Measurements from ENCODE around the gene PADI4.
A peak's percentile ranks its signal among the peaks of the same experiment; 100 is the strongest.
"Not testable (repeated sequence)": the region's sequence is repeated elsewhere in the genome, so short reads cannot be mapped to it uniquely, and the experiment has no call there.

Gene PADI4

DNA sequence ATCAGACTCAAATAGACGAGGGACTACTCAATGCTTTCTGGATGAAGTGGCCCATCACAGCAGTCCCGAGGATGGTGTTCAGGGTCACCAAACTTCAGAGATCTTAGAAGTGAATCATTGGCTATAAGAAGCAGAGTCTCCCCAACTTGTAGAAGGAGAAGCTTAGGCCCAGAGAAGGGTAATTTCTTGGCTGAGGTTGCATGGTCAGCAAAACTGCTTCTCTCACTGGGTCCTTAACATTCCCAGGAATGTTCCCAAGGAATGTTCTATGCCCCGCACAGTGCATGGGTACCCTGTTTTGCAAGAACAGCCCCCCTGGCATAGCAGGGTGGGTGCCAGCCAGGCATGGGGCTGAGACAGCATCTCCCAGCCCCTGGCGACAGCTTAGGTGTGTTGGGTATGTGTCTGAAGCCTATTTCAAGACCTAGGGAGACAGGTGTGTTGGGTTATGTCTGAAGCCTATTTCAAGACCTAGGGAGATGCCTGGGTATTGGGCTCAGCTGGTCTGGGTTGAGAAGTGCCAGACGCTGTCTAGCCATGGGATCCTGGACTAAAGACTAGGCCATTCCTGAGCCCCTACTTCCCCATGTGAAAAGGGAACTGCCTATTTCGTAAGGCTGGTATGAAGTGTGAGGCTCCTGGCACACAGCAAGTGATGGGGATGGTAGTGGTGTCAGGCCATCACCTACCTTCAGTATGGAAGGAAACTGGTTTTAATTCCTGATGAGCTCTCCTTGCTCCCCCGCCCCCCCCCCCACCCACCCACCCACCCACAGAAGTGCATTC, 90.1 kb downstream of the PADI4 start:
- DNase-seq: peak; percentile 63 to 70 (median 68)

DNA sequence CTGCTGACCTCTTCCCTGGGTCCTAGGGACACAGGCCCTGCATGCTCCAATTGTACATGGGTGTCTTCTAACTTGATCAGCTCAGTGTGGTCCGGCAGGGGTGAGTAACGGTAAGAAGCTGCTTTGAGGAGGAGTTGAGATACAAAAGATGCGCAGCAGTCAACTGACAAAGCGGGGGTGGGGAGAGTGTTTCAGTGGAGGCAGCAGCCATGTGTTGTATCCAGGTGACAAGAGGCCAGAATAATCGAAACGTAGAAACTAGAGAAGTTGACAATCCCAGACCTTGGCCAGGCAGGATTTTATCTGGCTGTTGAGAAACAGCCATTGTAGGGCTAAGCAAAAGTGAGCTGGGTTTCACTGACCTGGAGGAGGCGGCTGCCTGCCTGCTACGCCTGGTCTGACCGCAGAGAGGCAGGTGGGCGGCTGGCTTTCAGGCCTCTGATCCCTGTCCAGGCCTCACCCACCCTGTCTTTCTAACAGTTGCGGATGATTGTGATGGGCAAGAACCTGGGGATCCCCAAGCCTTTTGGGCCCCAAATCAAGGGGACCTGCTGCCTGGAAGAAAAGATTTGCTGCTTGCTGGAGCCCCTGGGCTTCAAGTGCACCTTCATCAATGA, 92.8 kb downstream of the PADI4 start:
- DNase-seq: no peak

DNA sequence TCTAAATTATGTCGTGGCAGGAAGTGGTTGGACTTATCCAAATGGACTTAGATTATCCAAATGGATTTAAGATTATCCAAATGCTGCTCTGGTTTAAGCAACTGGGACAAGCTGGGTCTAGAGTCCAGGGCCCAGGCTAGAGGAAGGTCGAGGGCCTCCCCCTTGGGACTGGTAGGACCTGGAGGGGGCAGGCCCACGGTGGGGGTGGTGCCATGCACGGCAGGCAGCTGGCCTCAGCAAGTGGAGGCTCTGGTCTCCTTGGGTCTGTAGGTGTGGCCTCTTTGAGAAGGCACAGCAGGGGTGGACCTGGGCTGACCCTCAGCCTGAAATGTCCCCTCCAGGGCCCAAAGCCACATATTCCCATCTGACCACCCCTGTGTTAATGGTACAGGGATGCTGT, 93.8 kb downstream of the PADI4 start:
- no peak for DNase-seq

GRCh38 chr1:17403081-17403480, 95.1 kb downstream of the PADI4 start:
- no peak for DNase-seq

GRCh38 chr1:17404034-17404684, 96.2 kb downstream of the PADI4 start:
- no peak for DNase-seq

GRCh38 chr1:17404820-17405219, 96.8 kb downstream of the PADI4 start:
- no peak for DNase-seq

DNA sequence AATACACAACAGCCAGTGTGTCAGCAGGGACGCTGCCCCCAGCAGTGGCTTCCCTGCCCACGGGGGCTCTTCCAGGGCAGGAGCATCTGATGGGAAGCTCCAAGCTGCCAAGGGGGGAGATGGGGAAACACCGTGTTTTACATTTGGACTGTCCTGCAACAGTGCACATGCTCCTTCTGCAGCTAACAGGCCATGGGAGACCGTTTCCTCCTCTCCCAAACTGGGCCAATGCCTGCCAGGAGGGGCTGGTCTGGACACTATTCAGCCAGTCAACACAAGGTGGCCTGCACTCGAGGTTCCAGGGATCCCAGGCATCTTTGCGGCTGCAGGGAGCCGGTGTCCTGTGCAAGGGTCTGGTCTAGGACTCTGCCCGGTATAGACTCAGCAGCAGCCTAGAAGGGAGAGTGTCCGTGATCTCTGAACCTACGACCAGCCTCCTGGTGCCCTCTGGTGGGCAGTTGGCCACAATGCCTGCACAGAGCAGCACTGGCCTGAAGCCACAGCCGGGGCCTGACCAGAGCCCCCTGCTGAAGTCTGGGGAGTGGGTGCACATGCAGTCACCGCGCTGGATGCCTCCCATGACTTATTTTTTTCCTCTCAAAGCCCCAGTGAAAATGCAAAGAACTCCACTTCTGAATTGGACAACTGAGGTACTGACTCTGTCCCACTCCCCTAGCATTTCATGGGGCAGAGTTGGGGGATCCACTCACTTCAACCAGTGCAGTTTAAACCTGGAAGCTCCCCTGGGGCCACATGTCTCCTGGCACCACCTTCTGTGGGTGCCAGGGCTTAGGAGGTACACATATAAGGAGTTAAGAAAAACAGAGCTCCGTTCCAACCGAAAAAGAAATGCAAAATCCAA, 98.1 kb downstream of the PADI4 start:
- DNase-seq: peak; percentile 65 to 82 (median 75)

DNA sequence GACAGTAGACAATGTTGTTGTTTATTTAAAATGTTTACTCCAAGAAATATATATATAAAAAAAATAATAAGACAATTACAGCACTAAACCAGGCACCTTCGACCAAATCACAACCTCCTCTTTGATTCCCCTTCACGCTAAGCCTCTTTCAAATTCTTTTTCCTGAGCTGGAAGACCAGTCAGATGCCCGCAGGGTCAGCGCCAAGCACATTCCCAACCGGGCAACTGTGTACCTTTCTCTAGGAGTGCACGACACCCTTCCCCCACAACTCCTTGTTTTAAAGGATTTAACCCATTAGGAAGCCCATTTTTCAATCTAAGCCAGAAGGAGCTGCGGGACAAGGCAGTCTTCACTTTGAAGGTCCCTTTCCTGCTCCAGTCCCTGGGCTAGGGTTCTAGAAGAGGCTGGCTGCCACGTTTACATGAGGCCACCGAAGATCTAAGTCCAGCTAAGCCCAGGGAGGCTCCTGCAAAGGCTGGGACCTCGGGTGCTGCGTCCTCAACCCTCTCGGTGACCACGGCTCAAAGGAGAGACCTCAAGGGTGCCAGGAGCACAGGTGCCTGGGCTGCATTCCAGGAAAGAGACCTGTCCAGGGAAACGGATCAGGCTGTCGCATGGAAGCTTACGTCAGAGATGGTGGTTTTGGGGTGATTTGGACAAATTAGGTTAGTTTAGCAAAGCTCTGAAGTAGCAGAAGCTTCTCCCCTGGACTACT, 98.9 kb downstream of the PADI4 start:
- not testable (repeated sequence) for DNase-seq

DNA sequence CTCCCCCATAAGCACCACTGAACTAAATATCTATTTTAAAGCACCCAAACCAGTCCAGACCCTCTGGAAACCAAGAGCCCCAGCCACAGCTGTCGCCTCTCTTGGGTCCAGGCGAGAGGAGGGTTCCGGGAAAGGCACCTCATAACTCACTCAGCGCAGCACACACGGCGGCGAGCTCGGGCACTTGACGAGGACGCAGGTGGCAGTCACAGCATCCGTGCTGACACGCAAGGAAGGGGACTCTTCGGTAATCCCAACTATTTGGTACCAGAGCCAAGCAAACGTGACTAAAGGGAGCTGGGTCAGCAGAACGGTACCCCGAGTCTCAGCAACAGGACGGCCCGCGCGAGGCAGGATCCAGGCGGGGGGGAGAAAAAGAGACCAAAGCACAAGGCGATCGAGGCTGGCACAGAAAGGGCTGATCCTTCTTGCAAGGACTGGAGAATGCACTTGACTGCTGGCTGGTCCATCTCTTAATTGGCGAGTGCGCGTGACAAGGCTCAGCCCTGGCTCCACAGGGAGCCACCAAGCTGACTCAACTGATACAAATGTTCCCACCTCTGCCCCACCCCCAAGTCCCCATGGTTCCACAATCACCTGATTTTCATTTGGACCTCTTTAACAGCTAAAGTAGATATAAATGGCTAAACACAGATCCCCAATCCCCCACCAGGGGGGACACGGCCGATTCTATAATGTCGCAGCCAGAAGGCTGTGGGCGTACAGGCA, 100.0 kb downstream of the PADI4 start:
- not testable (repeated sequence) for DNase-seq

DNA sequence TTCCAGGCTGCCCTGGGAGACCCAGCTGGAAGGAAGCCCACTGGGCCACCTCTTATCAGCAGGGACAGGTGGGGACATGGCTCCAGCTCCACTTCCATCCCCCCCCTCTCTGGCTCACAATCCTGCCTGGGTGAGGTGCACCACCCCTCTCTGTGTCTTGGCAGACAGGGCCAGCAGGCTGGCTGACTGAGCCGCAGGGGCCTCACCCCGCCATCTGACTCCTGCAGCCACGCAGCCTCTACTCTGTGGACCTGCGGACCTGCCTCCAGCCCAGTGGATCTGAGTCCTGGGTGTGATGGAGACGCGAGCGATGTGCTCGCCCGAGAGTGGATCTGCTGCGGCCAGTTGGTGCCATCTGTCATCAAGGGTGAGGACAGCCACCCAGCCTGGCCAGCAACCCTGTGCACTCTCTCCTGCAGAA, 101.4 kb downstream of the PADI4 start:
- no peak for DNase-seq

- DNase-seq: no peak
Measured at GRCh38 chr1:17412093-17412870, 104.3 kb downstream of the PADI4 start.

All from suppressor macrophage treated with lipopolysaccharide for 1 hour (primary cell).